Right cardiac atrium (tissue), 5 donors: ENCODE measurements around the gene YBX1. TPM values are rescaled to one million over a fixed set of nuclear protein-coding genes. Genes with fewer than 3 reads are reported as not detected.
"Not testable (repeated sequence)": the region's sequence is repeated elsewhere in the genome, so short reads cannot be mapped to it uniquely, and the experiment has no call there.

Experiments
- ATAC-seq, 2 donors: fragments of 200-7000 bp; cut with Tn5 transposase; one replicate each; pipeline versions ENCODE4 v1.8.0 to v1.9.1; 2020; ENCODE audit warnings: moderate library complexity in 2 of 2, mild to moderate bottlenecking in 1 of 2
- DNase-seq, 3 donors: peaks; one replicate each; pipeline ENCODE4 v3.0.0-alpha.2; 2020
- H3K27ac ChIP-seq: one replicate; pipeline ENCODE4 v1.5.1; 2013; ENCODE audit warnings: mild to moderate bottlenecking, low read length, control low read depth, moderate library complexity
- H3K27me3 ChIP-seq: one replicate; pipeline ENCODE4 v1.6.1; 2013; ENCODE audit not compliant: control insufficient read depth, insufficient read depth
- H3K4me1 ChIP-seq: one replicate; pipeline ENCODE4 v1.6.1; 2013; ENCODE audit warnings: low read length; ENCODE audit not compliant: control insufficient read depth, insufficient read depth
- H3K4me3 ChIP-seq: one replicate; pipeline ENCODE4 v1.5.1; 2013; ENCODE audit warnings: low read length, control low read depth
- H3K9me3 ChIP-seq: one replicate; pipeline ENCODE4 v1.6.1; 2013; ENCODE audit warnings: low read length; ENCODE audit not compliant: control insufficient read depth
- WGBS: extraction: QIAGEN DNeasy Blood & Tissue Kit; methylation state at CpG from one replicate; pipeline ENCODE4 v1.1.7; 2013; 5-methylcytosine and 5-hydroxymethylcytosine counted together
- intact Hi-C, 4 donors: fragments of 100-400 bp; cut with DNase I; formaldehyde crosslinking; loops; one replicate each; pipeline versions ENCODE4 v1.11.0 to v1.14.0; 2022 to 2023
- polyA plus RNA-seq: library from polyadenylated mRNA; stranded (reverse); fragments of 200-250 nt; gene quantifications from one replicate; pipeline ENCODE4 v1.2.3, GENCODE V29; 2013
- total RNA-seq, 4 donors: library from RNA; stranded (reverse); fragmentation: NEBNext Ultra II Directional; extraction: Animal tissue kit (Norgen Biotek cat#: 25700); gene quantifications; one replicate each; pipeline ENCODE4 v1.2.1, GENCODE V29; 2021
- donor health status: healthy with polysubstance abuse.
- donor health status: DM: no; HTN: yes; CAD: no.
- donor health status: DM: no; HTN: no; CAD: no.
- donor health status: DM: no; HTN: yes; CAD: no; lungs with severe emphysema.
- donor health status: DM: yes; HTN: yes; CAD: no.

Gene YBX1
- total and polyA plus RNA-seq, 5 donors, result 816 to 993 (median 839) TPM

GRCh38 chr1:42721926-42722325 is 39.7 kb downstream of the YBX1 start:
- no peak for DNase-seq
- H3K4me1 ChIP-seq, result no peaks in the 10 kb centered on the region

GRCh38 chr1:42722403-42722802 is 40.2 kb downstream of the YBX1 start:
- 99% methylated on average over 2 of the region's 2 CpGs for WGBS
- H3K27ac ChIP-seq, H3K4me1 ChIP-seq, H3K27me3 ChIP-seq, ATAC-seq, intact Hi-C loops, DNase-seq, H3K4me3 ChIP-seq, H3K9me3 ChIP-seq: not testable (repeated sequence)

More at GRCh38 chr1:42721926-42722325, 39.7 kb downstream of the YBX1 start:
- H3K27ac ChIP-seq, result no peak overlapping the region
- intact Hi-C loops, result no loop called here
- no peaks in the 10 kb centered on the region for H3K9me3 ChIP-seq
- ATAC-seq, result no peak
- WGBS, result 95% methylated on average over 3 of the region's 3 CpGs
- H3K27me3 ChIP-seq, result no peaks in the 10 kb centered on the region
- H3K4me3 ChIP-seq, result no peak overlapping the region

GRCh38 chr1:42723511-42723910 is 41.3 kb downstream of the YBX1 start:
- H3K9me3 ChIP-seq, result no peaks in the 10 kb centered on the region
- ATAC-seq (no peak), DNase-seq (no peak)
- intact Hi-C loops, result no loop called here
- no peaks in the 10 kb centered on the region for H3K4me1 ChIP-seq
- H3K27me3 ChIP-seq, result no peaks in the 10 kb centered on the region
- H3K27ac ChIP-seq, result no peak overlapping the region
- no peak overlapping the region for H3K4me3 ChIP-seq
- WGBS, result 83% methylated on average over 6 of the region's 6 CpGs

GRCh38 chr1:42725820-42726219 is 43.6 kb downstream of the YBX1 start:
- ATAC-seq, H3K27me3 ChIP-seq, H3K9me3 ChIP-seq, intact Hi-C loops, H3K4me1 ChIP-seq, H3K27ac ChIP-seq, DNase-seq, H3K4me3 ChIP-seq: not testable (repeated sequence)
- WGBS, result 97% methylated on average over 4 of the region's 4 CpGs

- no peaks in the 10 kb centered on the region for H3K27me3 ChIP-seq
- no peaks in the 10 kb centered on the region for H3K4me1 ChIP-seq
- ATAC-seq (no peak), DNase-seq (no peak)
- WGBS, result 91% methylated on average over 3 of the region's 3 CpGs
- no peak overlapping the region for H3K4me3 ChIP-seq
- no peaks in the 10 kb centered on the region for H3K9me3 ChIP-seq
- intact Hi-C loops, result no loop called here
- H3K27ac ChIP-seq, result no peak overlapping the region
Observed at GRCh38 chr1:42730002-42730401, 47.8 kb downstream of the YBX1 start.

GRCh38 chr1:42730988-42731387 is 48.8 kb downstream of the YBX1 start:
- no peak for ATAC-seq
- 61% methylated on average over 4 of the region's 4 CpGs for WGBS
- intact Hi-C loops, result no loop called here

GRCh38 chr1:42731585-42731984 is 49.4 kb downstream of the YBX1 start:
- intact Hi-C loops, result no loop called here

More at GRCh38 chr1:42730988-42731387, 48.8 kb downstream of the YBX1 start:
- Histone ChIP-seq H3K4me3 (no peak overlapping the region), H3K27ac (no peak overlapping the region), H3K9me3 (no peaks in the 10 kb centered on the region), H3K27me3 (no peaks in the 10 kb centered on the region), H3K4me1 (no peaks in the 10 kb centered on the region)
- no peak for DNase-seq

GRCh38 chr1:42732126-42732680 is 50.0 kb downstream of the YBX1 start:
- 65% methylated on average over 10 of the region's 10 CpGs for WGBS
- Histone ChIP-seq H3K9me3 (no peaks in the 10 kb centered on the region), H3K27ac (no peak overlapping the region), H3K4me1 (no peaks in the 10 kb centered on the region), H3K27me3 (no peaks in the 10 kb centered on the region), H3K4me3 (no peak overlapping the region)
- ATAC-seq, result no peak
- no peak for DNase-seq
- intact Hi-C loops, result no loop called here

More at GRCh38 chr1:42731585-42731984, 49.4 kb downstream of the YBX1 start:
- Histone ChIP-seq H3K9me3 (no peaks in the 10 kb centered on the region), H3K4me1 (no peaks in the 10 kb centered on the region), H3K27me3 (no peaks in the 10 kb centered on the region), H3K4me3 (no peak overlapping the region), H3K27ac (no peak overlapping the region)
- ATAC-seq (no peak), DNase-seq (no peak)
- 62% methylated on average over 3 of the region's 3 CpGs for WGBS

- intact Hi-C loops, result no loop called here
- Histone ChIP-seq H3K4me1 (no peaks in the 10 kb centered on the region), H3K9me3 (no peaks in the 10 kb centered on the region), H3K27me3 (no peaks in the 10 kb centered on the region), H3K4me3 (no peak overlapping the region), H3K27ac (no peak overlapping the region)
- DNase-seq (peak in 1 of 3 donors; percentile 34), ATAC-seq (no peak)
- 90% methylated on average over 12 of the region's 12 CpGs for WGBS
Observed at GRCh38 chr1:42733415-42734200, 51.4 kb downstream of the YBX1 start.

- DNase-seq (no peak), ATAC-seq (no peak)
Observed at GRCh38 chr1:42734201-42735035, 52.2 kb downstream of the YBX1 start.

GRCh38 chr1:42735056-42735455 is 52.8 kb downstream of the YBX1 start:
- H3K4me3 ChIP-seq, result no peak overlapping the region
- no peaks in the 10 kb centered on the region for H3K4me1 ChIP-seq
- H3K27me3 ChIP-seq, result no peaks in the 10 kb centered on the region
- H3K27ac ChIP-seq, result no peak overlapping the region
- no peaks in the 10 kb centered on the region for H3K9me3 ChIP-seq
- DNase-seq, result peak in 1 of 3 donors; percentile 37
- intact Hi-C loops, result no loop called here
- ATAC-seq, result no peak
- 84% methylated on average over 11 of the region's 11 CpGs for WGBS

More at GRCh38 chr1:42734201-42735035, 52.2 kb downstream of the YBX1 start:
- Histone ChIP-seq H3K4me1 (no peaks in the 10 kb centered on the region), H3K4me3 (no peak overlapping the region), H3K27ac (no peak overlapping the region), H3K9me3 (no peaks in the 10 kb centered on the region), H3K27me3 (no peaks in the 10 kb centered on the region)
- intact Hi-C loops, result no loop called here
- 92% methylated on average over 7 of the region's 7 CpGs for WGBS
